K562 (cell line): ENCODE measurements around the gene GPR108. TPM values are rescaled to one million over a fixed set of nuclear protein-coding genes. Genes with fewer than 3 reads are reported as not detected.
A peak's percentile ranks its signal among the peaks of the same experiment; 100 is the strongest.

Experiments
- ELF2 ChIP-seq: fragments of 250-450 bp; sonication (Bioruptor Pico); IDR thresholded peaks from 2 replicates; pipeline ENCODE4 v1.5.0; 2021; ENCODE audit warnings: mild to moderate bottlenecking
- FIP1L1 ChIP-seq: fragments of 200-400 bp; formaldehyde crosslinking; IDR thresholded peaks from 2 replicates; pipeline ENCODE4 v1.6.1; 2018; ENCODE audit warnings: mild to moderate bottlenecking, low read depth, low read length; ENCODE audit not compliant: poor library complexity, severe bottlenecking
- FOS ChIP-seq: IDR thresholded peaks from 3 replicates; pipeline ENCODE4 v1.6.1; 2011; ENCODE audit not compliant: insufficient read length; ENCODE audit errors: extremely low read depth
- ZC3H11A ChIP-seq: IDR thresholded peaks from 2 replicates; pipeline ENCODE4 v1.6.1; 2012; ENCODE audit warnings: low read depth, low read length, improper control_type of control experiment
- ZNF212 ChIP-seq: fragments of 450-650 bp; formaldehyde crosslinking; IDR thresholded peaks from 2 replicates; pipeline ENCODE4 v1.4.0; 2020; ENCODE audit warnings: mild to moderate bottlenecking
- ZNF282 ChIP-seq: sonication (generic); formaldehyde crosslinking; IDR thresholded peaks from 2 replicates; pipeline ENCODE4 v1.8.1; 2023; ENCODE audit warnings: missing genetic modification reagents
- polyA plus RNA-seq, 8 experiments: library from polyadenylated mRNA; depleted of rRNA in 4 of 8; stranded (reverse) in 5 of 8; unstranded in 3 of 8; fragments of >200 nt; fragmentation: Nextera tagmentation in 2 of 8; fragmentation: Illumina TruSeq in 1 of 8; extraction: Ambion mirVana in 2 of 8; extraction: Trizol in 1 of 8; gene quantifications; 2 replicates each; pipeline versions ENCODE4 v1.2.1 to v1.2.3, GENCODE V29; 2011 to 2014; ENCODE audit warnings: inconsistent platforms in 1 of 8, missing spikeins in 1 of 8
- total RNA-seq, 7 experiments: library from RNA; depleted of rRNA in 6 of 7; stranded (reverse); fragments of >200 nt in 6 of 7; fragmentation: Illumina TruSeq in 2 of 7; extraction: Trizol in 2 of 7; gene quantifications; 2 replicates each; pipeline versions ENCODE4 v1.2.1 to v1.2.3, GENCODE V29; 2011 to 2021; ENCODE audit warnings: low replicate concordance in 1 of 7
- TF ChIP-seq, protein P1 (sequence below): fragments of 450-650 bp; IDR thresholded peaks from 2 replicates; pipeline ENCODE4 v1.6.1; 2016; ENCODE audit warnings: low read depth
- TF ChIP-seq, protein P2 (sequence below), 2 experiments: fragments of 450-650 bp; IDR thresholded peaks; 2 replicates each; pipeline ENCODE4 v1.6.1; 2018; ENCODE audit warnings: mild to moderate bottlenecking in 2 of 2, low read depth in 1 of 2; ENCODE audit not compliant: partially characterized antibody in 2 of 2
- TF ChIP-seq, protein P3 (sequence below): fragments of 250-450 bp; sonication (Bioruptor Pico); IDR thresholded peaks from 2 replicates; pipeline ENCODE4 v1.5.0; 2021

The GPR108 gene
- total and polyA plus RNA-seq, 9 of the 15 experiments (the other 6 are each of a cell fraction or from before 2014, with no cell fraction given): 2.4 to 33.2 (median 24.4) TPM

DNA sequence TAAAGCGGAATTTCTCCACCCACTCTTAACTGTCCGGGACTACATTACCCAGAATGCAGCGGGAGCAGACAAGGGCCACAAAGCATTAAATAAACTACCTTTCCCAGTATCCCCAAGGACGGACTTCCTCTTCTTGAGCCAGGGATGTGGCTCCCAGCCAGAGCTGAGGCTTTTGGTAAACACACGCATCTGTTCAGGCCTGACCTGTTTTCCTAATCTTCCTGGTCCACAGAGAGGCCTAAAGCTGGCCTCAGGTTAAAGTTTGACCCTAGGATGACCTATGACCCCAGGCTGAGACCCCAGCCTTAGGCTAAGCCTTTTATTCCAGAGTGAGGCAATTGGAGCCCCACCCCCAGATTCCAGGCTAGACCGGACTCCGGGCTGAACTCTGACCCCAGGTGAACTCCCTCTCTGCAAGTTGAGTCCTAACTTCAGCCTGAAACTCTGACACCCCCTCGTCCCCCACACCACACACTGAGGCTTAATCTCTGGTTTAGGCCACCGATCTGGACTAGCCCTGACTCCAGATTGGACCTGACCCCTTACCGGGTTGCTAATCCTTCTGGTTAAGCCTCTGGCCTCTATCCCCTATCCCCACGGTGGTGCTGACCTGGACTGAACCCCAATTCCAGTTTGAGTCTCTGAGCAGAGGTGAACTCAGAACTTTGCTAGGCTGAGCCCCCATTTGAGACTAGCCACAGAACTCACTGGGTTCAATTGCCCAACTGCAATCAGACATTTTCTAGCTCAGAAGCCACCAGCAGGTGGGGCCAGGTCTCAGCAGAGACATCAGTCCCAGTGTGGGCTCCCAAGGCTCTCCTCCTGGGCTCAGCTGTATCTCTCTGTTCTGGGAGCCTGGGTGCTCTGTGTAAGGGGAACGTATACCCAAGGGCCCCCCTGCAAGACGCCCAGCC lies 750 bp upstream of the GPR108 start (continued):
- TF ChIP-seq, protein P1, sequence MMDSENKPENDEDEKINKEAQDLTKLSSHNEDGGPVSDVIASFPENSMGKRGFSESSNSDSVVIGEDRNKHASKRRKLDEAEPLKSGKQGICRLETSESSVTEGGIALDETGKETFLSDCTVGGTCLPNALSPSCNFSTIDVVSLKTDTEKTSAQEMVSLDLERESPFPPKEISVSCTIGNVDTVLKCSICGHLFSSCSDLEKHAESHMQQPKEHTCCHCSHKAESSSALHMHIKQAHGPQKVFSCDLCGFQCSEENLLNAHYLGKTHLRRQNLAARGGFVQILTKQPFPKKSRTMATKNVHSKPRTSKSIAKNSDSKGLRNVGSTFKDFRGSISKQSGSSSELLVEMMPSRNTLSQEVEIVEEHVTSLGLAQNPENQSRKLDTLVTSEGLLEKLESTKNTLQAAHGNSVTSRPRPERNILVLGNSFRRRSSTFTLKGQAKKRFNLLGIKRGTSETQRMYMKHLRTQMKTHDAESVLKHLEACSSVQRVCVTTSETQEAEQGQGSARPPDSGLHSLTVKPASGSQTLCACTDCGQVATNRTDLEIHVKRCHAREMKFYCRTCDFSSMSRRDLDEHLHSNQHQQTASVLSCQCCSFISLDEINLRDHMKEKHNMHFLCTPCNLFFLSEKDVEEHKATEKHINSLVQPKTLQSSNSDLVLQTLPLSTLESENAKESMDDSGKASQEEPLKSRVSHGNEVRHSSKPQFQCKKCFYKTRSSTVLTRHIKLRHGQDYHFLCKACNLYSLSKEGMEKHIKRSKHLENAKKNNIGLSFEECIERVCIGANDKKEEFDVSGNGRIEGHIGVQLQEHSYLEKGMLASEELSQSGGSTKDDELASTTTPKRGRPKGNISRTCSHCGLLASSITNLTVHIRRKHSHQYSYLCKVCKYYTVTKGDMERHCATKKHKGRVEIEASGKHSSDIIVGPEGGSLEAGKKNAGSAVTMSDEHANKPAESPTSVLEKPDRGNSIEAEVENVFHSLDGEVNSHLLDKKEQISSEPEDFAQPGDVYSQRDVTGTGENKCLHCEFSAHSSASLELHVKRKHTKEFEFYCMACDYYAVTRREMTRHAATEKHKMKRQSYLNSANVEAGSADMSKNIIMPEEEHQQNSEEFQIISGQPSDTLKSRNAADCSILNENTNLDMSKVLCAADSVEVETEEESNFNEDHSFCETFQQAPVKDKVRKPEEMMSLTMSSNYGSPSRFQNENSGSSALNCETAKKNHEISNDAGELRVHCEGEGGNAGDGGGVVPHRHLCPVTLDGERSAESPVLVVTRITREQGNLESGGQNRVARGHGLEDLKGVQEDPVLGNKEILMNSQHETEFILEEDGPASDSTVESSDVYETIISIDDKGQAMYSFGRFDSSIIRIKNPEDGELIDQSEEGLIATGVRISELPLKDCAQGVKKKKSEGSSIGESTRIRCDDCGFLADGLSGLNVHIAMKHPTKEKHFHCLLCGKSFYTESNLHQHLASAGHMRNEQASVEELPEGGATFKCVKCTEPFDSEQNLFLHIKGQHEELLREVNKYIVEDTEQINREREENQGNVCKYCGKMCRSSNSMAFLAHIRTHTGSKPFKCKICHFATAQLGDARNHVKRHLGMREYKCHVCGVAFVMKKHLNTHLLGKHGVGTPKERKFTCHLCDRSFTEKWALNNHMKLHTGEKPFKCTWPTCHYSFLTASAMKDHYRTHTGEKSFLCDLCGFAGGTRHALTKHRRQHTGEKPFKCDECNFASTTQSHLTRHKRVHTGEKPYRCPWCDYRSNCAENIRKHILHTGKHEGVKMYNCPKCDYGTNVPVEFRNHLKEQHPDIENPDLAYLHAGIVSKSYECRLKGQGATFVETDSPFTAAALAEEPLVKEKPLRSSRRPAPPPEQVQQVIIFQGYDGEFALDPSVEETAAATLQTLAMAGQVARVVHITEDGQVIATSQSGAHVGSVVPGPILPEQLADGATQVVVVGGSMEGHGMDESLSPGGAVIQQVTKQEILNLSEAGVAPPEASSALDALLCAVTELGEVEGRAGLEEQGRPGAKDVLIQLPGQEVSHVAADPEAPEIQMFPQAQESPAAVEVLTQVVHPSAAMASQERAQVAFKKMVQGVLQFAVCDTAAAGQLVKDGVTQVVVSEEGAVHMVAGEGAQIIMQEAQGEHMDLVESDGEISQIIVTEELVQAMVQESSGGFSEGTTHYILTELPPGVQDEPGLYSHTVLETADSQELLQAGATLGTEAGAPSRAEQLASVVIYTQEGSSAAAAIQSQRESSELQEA: no peak
- TF ChIP-seq, protein P2, sequence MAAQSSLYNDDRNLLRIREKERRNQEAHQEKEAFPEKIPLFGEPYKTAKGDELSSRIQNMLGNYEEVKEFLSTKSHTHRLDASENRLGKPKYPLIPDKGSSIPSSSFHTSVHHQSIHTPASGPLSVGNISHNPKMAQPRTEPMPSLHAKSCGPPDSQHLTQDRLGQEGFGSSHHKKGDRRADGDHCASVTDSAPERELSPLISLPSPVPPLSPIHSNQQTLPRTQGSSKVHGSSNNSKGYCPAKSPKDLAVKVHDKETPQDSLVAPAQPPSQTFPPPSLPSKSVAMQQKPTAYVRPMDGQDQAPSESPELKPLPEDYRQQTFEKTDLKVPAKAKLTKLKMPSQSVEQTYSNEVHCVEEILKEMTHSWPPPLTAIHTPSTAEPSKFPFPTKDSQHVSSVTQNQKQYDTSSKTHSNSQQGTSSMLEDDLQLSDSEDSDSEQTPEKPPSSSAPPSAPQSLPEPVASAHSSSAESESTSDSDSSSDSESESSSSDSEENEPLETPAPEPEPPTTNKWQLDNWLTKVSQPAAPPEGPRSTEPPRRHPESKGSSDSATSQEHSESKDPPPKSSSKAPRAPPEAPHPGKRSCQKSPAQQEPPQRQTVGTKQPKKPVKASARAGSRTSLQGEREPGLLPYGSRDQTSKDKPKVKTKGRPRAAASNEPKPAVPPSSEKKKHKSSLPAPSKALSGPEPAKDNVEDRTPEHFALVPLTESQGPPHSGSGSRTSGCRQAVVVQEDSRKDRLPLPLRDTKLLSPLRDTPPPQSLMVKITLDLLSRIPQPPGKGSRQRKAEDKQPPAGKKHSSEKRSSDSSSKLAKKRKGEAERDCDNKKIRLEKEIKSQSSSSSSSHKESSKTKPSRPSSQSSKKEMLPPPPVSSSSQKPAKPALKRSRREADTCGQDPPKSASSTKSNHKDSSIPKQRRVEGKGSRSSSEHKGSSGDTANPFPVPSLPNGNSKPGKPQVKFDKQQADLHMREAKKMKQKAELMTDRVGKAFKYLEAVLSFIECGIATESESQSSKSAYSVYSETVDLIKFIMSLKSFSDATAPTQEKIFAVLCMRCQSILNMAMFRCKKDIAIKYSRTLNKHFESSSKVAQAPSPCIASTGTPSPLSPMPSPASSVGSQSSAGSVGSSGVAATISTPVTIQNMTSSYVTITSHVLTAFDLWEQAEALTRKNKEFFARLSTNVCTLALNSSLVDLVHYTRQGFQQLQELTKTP (IDR thresholded peaks at IDR 0.05; ENCODE audit: low read depth in 1 of 2, partially characterized antibody in 2 of 2): peak in 1 of 2 experiments; percentile 97
- no peak for TF ChIP-seq ELF2 (CRISPR knock-in tag)
- no peak for TF ChIP-seq FIP1L1
- no peak for TF ChIP-seq FOS
- no peak for TF ChIP-seq ZC3H11A
- TF ChIP-seq ZNF212 (CRISPR knock-in tag): no peak
- TF ChIP-seq ZNF282 (CRISPR knock-in tag): no peak
- TF ChIP-seq, protein P3, sequence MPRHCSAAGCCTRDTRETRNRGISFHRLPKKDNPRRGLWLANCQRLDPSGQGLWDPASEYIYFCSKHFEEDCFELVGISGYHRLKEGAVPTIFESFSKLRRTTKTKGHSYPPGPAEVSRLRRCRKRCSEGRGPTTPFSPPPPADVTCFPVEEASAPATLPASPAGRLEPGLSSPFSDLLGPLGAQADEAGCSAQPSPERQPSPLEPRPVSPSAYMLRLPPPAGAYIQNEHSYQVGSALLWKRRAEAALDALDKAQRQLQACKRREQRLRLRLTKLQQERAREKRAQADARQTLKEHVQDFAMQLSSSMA: 0 out of 2 replicates have a peak, but pooled peaks have one; percentile 56
